GM12872 (cell line): ENCODE measurements around the gene MAOA.

Experiments used
- CTCF ChIP-seq: IDR thresholded peaks from 3 replicates; pipeline ENCODE4 v1.5.1; 2011; ENCODE audit warnings: low read depth, mild to moderate bottlenecking, low read length, moderate library complexity; ENCODE audit not compliant: insufficient read depth

MAOA gene

GRCh38 chrX:43631841-43632240 is 24.3 kb upstream of the MAOA start:
- no peak for TF ChIP-seq CTCF

GRCh38 chrX:43633081-43633480 is 23.0 kb upstream of the MAOA start:
- TF ChIP-seq CTCF = no peak

- TF ChIP-seq CTCF = no peak
These were observed 22.3 kb upstream of the MAOA start for GRCh38 chrX:43633757-43634156.

- no peak for TF ChIP-seq CTCF
These were observed 15.6 kb upstream of the MAOA start for GRCh38 chrX:43640482-43640881.

- no peak for TF ChIP-seq CTCF
These were observed 14.4 kb upstream of the MAOA start for GRCh38 chrX:43641691-43642090.

- TF ChIP-seq CTCF = no peak
These were observed 12.9 kb upstream of the MAOA start for GRCh38 chrX:43643201-43643600.

- no peak for TF ChIP-seq CTCF
These were observed 12.4 kb upstream of the MAOA start for GRCh38 chrX:43643662-43644061.
